Measurements from ENCODE around the gene SCN1A.

- TF ChIP-seq EZH2phosphoT487 (IDR thresholded peaks at IDR 0.05; ENCODE audit: insufficient read depth, low read depth) (no peak), EZH2 (IDR thresholded peaks at IDR 0.05; ENCODE audit: insufficient read depth, poor library complexity, severe bottlenecking) (no peak)
These were observed 311 bp upstream of the SCN1A start for GRCh38 chr2:166128156-166128505.
